AG10803 (cell line): ENCODE results near the gene CERS1.

Experiments
- DNase-seq: peaks from one replicate; pipeline ENCODE4 v3.0.0; 2010; ENCODE audit warnings: low read depth
- H3K4me3 ChIP-seq: 2 replicates; pipeline ENCODE4 v1.5.1; 2011; ENCODE audit warnings: mild to moderate bottlenecking, low read length, control low read depth
- TF ChIP-seq, protein P1 (sequence below): conservative IDR thresholded peaks from 2 replicates; pipeline ENCODE4 v1.5.1; 2011; ENCODE audit warnings: mild to moderate bottlenecking, low read length, control low read depth, inconsistent platforms

CERS1 gene

DNA sequence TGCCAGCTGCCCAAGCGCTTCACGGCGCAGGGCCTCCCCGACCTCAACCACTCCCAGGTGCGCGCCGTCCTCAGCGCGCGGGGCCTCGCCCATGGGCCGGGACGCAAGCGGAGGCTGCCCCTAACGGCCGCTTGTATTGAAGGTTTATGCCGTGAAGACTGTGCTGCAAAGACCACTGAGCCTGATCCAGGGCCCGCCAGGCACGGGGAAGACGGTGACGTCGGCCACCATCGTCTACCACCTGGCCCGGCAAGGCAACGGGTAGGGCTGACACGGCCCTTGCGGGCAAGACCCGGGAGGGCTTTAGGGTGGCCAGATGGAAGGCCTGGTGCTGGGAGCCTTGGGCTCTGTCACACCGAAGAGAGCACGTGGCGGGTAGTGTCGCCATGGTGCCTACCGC is 41.0 kb downstream of the CERS1 start:
- TF ChIP-seq, protein P1, sequence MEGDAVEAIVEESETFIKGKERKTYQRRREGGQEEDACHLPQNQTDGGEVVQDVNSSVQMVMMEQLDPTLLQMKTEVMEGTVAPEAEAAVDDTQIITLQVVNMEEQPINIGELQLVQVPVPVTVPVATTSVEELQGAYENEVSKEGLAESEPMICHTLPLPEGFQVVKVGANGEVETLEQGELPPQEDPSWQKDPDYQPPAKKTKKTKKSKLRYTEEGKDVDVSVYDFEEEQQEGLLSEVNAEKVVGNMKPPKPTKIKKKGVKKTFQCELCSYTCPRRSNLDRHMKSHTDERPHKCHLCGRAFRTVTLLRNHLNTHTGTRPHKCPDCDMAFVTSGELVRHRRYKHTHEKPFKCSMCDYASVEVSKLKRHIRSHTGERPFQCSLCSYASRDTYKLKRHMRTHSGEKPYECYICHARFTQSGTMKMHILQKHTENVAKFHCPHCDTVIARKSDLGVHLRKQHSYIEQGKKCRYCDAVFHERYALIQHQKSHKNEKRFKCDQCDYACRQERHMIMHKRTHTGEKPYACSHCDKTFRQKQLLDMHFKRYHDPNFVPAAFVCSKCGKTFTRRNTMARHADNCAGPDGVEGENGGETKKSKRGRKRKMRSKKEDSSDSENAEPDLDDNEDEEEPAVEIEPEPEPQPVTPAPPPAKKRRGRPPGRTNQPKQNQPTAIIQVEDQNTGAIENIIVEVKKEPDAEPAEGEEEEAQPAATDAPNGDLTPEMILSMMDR: no peak

DNA sequence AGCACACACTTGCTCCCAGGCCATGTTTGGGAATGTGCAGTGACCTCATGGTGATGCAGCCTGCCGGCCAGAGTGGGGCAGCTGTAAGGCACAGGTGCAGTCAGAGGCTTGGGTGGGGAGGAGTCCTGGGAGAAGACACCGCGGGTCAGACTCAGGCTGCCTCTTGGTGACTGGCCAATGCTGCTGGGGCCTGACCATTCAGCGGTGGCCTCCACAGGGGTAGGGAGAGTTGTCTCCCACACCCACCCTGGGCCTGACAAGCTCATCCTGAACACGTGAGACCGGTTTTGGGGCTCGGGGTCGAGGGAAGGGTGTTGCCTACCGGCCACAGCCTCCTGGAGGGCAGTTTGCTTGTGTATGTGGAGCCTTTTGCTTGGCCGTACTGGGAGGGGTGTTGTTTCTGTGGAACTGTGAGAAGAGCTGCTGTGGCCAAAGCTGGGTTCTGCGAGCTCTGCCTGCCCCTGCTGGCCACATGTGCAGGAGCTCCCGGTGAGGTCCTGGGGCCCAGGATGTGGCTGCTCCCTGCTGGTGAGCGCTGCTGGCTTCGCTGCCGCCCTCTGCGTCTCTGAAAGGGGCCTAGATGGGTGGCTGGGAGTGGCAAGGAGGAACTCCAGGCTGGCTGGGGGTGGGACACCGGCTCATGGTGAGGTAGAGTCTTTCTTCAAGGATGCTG is 42.1 kb downstream of the CERS1 start:
- TF ChIP-seq, protein P1: no peak
- no peak overlapping the region for H3K4me3 ChIP-seq
- DNase-seq: no peak

More for the DNA sequence above, 41.0 kb downstream of the CERS1 start:
- H3K4me3 ChIP-seq: no peak overlapping the region
- DNase-seq: no peak

DNA sequence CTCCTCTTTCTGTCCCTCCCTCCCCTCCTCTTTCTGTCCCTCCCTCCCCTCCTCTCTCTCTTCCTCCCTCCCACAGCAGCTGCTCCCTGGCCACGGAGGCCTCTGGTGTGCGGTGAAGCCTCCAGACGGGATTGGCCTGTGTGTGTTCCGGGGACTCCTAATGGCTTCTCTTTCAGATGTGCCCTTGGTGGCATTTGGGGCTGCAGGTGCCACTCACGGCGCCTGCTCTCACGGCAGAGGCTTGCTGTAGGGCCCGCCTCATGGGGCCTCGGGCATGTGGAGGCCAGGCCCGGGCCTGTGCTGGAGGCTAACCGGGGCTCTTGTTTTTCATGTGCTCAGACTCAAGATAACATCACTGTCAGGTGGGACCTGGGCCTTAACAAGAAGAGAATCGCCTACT is 43.3 kb downstream of the CERS1 start:
- DNase-seq: no peak
- TF ChIP-seq, protein P1: no peak
- H3K4me3 ChIP-seq: no peak overlapping the region

DNA sequence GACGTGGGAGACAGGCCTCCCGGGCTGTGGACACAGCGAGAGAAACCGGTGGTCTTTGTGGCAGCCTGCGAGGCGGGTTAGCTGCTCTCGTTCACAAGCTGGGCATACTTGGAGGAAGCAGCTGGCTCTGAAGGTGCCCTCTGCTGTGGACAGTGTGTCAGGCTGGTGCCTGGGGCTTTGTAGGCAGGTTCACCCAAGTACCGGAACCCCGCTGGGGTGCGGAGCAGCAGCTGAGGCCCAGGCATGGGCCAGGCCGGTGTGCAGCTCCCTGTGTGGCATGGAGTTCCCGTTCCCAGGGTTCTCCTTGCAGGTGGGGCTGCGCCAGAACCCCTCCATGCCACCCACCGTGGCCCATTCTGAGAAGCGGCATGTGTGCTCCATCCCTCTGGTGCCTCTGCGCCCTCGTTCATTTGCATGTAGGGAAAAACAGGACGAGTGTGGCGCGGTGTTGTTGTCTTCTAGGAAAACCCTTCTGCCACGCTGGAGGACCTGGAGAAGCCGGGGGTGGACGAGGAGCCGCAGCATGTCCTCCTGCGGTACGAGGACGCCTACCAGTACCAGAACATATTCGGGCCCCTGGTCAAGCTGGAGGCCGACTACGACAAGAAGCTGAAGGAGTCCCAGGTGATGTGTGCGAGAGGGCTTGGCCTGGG is 44.2 kb downstream of the CERS1 start:
- DNase-seq: no peak
- TF ChIP-seq, protein P1: no peak
- H3K4me3 ChIP-seq: no peak overlapping the region

DNA sequence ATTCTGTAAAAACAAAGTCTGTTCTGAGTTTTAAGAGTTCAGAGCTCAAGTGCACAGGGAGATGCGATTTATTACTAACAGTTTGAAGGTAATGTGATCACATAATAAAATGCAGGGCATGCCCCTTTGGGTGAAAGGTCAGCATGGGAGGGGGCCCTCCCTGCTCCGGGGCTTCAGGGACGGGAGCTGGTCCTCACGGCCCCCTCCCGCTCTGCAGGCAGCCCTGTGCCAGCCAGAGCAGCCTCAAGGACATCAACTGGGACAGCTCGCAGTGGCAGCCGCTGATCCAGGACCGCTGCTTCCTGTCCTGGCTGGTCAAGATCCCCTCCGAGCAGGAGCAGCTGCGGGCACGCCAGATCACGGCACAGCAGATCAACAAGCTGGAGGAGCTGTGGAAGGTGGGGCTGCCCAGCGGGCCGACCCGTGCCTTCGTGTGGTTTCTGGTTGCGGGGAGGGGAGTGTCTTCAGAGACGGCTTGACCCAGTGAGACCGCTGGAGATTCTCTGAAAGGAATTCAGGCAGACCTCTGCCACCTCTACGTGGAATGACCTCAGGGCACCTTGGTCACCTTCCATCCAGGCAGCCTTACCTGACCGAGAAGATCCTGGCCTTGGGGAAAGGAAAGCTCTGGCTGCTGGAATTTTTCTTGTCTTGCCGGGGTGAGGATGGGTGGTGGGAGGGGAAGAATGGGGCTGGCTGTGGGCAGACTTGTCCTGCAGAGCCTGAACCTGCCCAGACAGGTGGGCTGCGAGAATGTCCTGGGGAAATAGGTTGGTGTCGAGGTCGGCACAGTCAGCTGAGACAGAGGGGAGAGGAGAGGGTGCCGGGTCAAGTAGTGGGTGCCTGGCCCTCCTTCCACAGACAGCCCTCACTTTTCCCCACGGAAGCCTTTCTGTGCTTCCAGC is 45.2 kb downstream of the CERS1 start:
- DNase-seq: no peak
- TF ChIP-seq, protein P1: no peak

DNA sequence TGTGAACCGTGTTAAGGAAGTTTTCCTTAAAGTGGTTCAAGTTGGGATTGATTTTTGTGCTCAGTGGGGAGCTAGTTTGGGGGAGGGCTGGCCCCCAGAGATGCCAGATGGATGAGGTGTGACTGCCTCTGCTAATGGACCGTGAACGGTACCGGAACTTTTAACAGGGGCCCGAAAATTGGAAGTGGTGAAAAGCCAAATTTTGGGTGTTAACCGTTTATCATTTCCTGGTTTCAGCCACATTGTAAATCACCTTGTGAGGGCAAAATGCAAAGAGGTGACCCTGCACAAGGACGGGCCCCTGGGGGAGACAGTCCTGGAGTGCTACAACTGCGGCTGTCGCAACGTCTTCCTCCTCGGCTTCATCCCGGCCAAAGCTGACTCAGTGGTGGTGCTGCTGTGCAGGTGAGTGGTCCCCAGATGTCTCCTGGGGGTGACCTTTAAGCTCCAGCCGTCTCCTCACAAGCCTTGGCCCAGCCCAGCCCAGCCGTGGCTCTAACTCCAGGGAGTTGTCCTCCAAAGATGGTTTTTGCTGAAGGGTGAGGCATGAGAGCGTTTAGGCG is 46.0 kb downstream of the CERS1 start:
- DNase-seq: peak; percentile 7
- H3K4me3 ChIP-seq: no peak overlapping the region
- TF ChIP-seq, protein P1: no peak

More for the DNA sequence above, 45.2 kb downstream of the CERS1 start:
- no peak overlapping the region for H3K4me3 ChIP-seq
